NCI-H187 (cell line): Measurements from ENCODE around the gene ARHGAP45.
"Not testable (repeated sequence)": the region's sequence is repeated elsewhere in the genome, so short reads cannot be mapped to it uniquely, and the experiment has no call there.

Experiments used
- DNase-seq, 2 experiments: peaks; one replicate each; lab custom pipeline; 2025; lab: John Stamatoyannopoulos, UW

The ARHGAP45 gene

GRCh38 chr19:1105873-1106840, 39.2 kb downstream of the ARHGAP45 start:
- no peak for DNase-seq

DNA sequence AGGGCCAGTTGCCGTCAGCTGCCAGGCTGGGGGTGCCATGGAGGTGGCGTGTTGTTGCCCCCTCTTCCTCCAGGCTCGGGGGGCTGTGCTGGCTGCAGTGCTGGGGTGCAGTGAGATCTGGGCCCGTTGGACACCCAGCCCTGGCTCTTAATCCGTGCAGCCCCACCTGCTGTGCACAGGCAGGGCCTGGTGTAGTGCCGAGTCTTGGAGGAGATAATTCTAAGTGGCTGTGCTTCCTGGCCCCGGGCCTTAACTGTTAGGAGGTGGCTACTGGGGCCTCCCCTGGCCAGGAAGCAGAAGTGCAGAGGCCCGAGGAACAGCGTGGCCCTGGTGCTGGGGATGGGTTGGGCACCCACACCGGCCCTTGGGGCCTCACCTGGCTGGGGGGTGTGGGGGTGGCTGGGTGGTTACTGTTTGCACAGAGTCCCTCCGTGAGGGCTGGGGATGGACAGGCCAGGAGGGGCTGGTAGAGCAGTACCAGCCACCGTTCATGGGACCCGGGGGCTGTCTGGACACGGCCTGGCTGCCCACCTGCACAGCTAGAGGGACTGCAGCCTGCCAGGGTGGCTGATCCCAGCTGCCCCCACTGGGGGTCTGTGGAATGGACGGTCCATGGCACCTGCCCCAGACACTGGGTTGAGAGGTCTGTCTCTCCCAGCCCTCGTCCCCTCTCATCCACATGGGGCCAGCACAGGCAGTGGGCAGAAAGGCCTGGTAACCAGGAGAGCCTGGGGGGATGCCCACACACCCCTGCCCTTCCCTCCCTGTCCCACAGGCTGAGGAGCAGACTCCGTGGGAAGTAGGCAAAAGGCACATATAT, 40.1 kb downstream of the ARHGAP45 start:
- DNase-seq = no peak

- DNase-seq = no peak
Observed at GRCh38 chr19:1107661-1108261, 40.8 kb downstream of the ARHGAP45 start.

GRCh38 chr19:1108291-1109031, 41.5 kb downstream of the ARHGAP45 start:
- DNase-seq = no peak

GRCh38 chr19:1109032-1109551, 42.1 kb downstream of the ARHGAP45 start:
- DNase-seq = no peak

DNA sequence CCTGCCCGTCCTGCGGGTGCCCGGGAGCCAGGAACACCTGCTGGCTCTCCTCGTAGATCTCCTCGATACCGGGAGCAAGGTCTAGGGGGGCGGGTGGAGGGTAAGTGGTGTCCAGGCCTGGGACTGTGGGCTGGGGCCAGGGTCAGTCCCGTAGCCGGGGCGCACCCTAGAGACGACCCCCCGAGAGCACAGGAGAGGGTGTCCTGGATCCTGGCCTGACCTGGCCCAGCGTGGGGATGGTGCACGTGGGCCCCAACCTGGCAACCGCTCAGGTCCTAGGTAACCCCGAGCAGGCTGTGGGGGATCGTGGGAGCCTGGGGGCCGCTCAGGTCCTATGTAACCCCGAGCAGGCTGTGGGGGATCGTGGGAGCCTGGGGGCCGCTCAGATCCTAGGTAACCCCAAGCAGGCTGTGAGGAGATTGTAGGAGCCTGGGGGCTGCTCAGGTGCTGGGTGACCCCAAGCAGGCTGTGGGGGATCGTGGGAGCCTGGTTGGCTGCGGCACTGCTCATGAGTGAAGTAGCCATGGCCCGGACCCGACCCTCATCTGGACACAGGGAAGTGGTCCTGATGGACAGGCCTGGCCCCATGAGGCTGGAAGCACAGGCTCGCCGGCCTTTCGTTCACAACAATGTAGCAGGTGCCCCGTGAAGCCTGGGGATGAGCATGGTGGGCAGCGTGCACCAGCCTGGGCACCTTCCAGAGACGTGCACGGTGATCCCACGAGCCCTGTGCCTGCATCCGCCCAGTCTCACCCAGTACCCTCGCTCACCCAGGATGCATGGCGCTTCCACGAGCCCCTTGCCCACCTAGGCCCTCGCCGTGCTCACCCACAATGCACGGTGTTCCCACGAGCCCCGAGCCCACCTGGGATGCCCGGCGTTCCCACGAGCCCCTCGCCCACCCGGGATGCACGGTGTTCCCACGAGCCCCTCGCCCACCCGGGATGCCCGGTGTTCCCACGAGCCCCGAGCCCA, 43.0 kb downstream of the ARHGAP45 start:
- DNase-seq = no peak

DNA sequence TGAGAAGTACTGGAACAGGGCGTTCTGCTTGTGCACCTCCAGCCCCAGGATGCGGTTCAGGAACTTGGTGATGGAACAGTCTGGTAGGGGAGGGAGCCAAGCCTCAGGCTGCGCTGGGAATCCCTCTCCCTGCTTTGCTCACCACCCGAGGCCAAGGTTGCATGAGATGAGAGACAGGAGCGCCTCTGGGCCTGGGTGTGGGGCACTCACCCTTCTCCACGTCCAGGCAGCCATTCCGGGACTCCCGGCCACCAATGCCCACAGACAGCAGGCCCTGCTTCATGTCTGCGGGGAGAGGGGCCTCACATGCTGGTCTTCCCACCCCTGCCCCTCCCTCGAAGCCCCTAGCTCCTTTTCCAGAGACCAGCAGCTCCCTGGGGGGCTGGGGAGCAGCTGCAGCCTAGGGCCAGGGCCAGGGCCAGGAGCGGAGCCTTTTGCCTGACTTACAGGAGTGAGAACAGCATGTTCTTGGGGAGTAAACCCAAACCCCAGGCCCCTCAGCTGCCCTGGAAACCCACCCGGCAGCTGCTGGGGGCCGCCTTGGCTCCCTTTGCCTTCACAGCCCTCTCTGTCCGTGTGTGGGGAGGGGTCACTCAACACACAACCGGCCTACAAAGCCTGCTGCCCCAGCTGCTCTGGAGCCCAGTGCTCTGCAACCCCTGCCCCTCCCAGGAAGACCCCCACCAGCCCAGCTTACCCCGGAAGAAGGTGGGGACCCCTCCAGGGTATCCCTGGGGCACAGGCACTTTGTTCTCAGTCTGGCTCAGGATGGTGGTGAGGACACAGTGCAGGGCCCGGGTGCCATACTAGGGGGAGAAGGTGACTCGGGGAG, 44.1 kb downstream of the ARHGAP45 start:
- DNase-seq = no peak

GRCh38 chr19:1111641-1112267, 44.8 kb downstream of the ARHGAP45 start:
- DNase-seq = no peak

- DNase-seq = no peak
Observed at GRCh38 chr19:1112268-1113029, 45.5 kb downstream of the ARHGAP45 start.

- DNase-seq = peak; percentile 95 to 97
Observed at GRCh38 chr19:1113030-1113985, 46.3 kb downstream of the ARHGAP45 start.

- no peak for DNase-seq
Observed at GRCh38 chr19:1113986-1114483, 47.1 kb downstream of the ARHGAP45 start.

DNA sequence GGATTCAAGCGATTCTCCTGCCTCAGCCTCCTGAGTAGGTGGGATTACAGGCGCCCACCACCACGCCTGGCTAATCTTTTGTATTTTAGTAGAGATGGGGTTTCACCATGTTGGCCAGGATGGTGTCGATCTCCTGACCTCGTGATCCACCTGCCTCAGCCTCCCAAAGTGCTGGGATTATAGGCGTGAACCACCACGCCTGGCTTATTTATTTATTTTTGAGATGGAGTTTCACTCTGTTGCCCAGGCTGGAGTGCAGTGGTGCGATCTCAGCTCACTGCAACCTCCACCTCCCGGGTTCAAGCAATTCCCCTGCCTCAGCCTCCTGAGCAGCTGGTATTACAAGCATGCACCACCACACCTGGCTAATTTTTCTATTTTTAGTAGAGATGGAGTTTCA, 47.8 kb downstream of the ARHGAP45 start:
- DNase-seq = not testable (repeated sequence)

DNA sequence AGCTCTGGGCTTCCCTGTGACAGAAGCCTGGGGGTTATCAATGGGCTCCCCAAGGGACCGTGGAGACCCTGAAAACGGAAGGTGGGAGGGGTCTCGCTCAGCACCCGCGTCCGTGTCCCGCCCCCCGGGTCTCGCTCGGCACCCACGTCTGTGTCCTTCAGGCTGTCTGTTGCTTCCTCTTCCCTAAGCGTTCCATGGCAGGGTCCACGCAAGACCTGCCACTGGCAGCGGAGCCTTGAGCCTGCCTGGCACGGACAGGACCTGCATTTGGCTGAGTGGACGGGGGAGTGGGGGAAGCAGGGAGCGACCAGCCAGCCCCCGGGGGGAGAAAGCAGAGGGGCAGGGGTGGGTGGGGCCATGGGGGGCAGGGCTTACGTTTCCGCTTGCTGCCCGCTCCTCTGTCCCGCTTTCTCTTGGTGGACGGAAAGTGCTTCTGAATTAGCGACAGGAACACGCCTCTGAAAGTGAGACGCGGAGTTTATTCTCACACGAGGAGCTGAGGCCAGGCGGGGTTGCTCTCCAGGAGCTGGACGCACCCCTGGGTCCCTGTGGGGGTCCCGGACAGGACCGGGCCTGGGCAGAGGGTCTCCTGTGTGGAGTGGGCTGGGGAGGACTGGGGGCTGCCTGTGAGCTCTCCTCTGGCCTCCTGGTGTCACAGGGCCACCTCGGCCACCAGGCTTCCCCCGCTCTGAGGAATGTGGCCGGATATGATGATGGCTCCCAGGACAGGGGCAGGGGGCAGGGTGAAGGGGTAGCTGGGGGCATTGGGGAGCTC, 48.9 kb downstream of the ARHGAP45 start:
- DNase-seq = no peak

GRCh38 chr19:1116726-1117581, 50.0 kb downstream of the ARHGAP45 start:
- no peak for DNase-seq

- DNase-seq = no peak
Observed at GRCh38 chr19:1117654-1118053, 50.7 kb downstream of the ARHGAP45 start.
